Esophagus squamous epithelium (tissue), 4 donors: ENCODE measurements around the gene ELL2.

Experiments used
- POLR2A ChIP-seq, 4 donors: fragments of 450-650 bp; IDR thresholded peaks; one replicate each; pipeline ENCODE4 v1.6.1; 2017; ENCODE audit warnings: antibody characterized with exemption in 4 of 4, mild to moderate bottlenecking in 4 of 4, moderate library complexity in 3 of 4
- TF ChIP-seq, protein P1 (sequence below), 6 experiments: fragments of 450-650 bp in 4 of 6; fragments of 200-600 bp in 2 of 6; sonication (generic) in 2 of 6; IDR thresholded peaks; one replicate each; pipeline ENCODE4 v1.5.1; 2016 to 2019; ENCODE audit warnings: antibody characterized with exemption in 6 of 6, mild to moderate bottlenecking in 4 of 6, moderate library complexity in 4 of 6

DNA sequence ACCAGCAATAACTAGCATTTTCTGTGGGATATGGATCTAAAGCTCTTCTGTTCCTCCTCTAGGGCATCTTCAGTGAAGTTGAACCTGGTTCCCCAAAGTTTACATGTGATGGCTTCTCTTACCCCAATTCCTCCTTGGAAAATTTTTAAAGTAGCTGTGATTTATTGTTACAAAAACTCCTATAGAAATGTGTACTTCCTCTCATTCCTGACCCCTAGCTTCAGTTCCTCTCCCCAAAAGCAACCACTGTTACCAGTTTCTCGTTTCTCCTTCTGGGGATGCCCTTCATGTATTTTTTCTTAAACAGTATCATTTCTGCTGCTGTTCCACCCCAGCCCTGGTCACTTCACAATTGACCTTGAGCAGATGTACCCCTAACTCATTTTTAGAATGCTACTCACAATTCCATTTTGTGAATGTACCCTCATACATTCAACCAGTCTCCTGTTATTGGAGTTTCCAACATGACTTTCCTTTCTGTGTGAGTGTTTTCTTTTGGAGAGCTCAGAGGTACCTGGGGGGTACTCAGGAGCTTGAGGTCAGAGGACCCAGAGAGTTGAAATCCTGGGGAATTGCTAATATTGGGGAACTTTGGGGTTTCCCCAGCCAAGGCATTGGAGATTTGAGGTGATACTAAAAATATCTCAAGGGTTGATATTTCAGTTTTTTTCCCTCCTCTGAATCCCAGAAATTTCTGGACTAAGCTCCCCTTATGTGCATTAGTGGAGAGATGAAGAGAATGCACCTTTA lies 120.5 kb downstream of the ELL2 start:
- TF ChIP-seq POLR2A (IDR thresholded peaks at IDR 0.05): no peak
- TF ChIP-seq, protein P1, sequence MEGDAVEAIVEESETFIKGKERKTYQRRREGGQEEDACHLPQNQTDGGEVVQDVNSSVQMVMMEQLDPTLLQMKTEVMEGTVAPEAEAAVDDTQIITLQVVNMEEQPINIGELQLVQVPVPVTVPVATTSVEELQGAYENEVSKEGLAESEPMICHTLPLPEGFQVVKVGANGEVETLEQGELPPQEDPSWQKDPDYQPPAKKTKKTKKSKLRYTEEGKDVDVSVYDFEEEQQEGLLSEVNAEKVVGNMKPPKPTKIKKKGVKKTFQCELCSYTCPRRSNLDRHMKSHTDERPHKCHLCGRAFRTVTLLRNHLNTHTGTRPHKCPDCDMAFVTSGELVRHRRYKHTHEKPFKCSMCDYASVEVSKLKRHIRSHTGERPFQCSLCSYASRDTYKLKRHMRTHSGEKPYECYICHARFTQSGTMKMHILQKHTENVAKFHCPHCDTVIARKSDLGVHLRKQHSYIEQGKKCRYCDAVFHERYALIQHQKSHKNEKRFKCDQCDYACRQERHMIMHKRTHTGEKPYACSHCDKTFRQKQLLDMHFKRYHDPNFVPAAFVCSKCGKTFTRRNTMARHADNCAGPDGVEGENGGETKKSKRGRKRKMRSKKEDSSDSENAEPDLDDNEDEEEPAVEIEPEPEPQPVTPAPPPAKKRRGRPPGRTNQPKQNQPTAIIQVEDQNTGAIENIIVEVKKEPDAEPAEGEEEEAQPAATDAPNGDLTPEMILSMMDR (IDR thresholded peaks at IDR 0.05): no peak
